Measurements from ENCODE around the gene DBI. TPM values are rescaled to one million over a fixed set of nuclear protein-coding genes. Genes with fewer than 3 reads are reported as not detected.

The DBI gene
- total and polyA plus RNA-seq, 2 of the 13 experiments (the other 11 are each of a cell fraction or from before 2014, with no cell fraction given), result 330 to 659 TPM

DNA sequence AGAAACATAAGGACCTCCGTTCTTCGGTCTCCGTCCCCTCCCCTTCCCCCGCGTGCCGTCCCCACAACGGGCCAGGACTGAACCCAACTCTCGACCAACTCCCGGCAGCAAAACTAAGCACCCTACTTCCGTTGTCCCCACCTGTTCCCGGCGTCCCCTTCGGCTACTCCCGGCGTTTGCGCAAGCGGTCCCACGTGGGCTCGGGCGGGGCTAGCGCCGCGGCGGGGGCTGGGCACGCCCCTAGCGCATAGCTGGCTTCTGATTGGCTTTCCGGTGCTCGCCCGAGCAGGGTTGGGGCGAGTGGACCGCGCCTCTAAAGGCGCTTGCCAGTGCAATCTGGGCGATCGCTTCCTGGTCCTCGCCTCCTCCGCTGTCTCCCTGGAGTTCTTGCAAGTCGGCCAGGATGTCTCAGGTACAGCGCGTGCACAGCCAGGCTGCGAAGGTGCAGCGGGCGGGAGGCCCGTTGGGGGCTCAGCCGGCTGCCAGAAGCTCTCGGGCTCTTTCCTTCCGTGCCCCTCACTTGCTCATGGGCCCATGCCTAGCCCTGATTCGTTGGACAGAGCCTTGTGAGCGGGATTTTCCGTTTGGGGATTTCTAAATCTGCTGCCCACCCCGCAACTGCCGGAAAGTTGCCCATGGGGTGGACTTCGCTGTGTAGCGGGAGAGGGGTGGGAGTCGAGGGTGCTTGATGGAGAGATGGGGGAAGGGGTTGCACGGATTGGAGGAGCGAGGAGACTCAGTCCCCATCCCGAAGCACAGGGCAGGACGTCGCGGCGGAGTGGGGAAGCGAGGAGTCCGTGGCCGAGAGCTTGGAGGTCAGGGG is at the start of gene DBI, which contains the start of gene C2orf76 (continued):
- TF ChIP-seq SP1 (IDR thresholded peaks at IDR 0.05) (no peak), SP1 (CRISPR knock-in tag; IDR thresholded peaks at IDR 0.05) (peak; percentile 99), ZNF205 (CRISPR knock-in tag; IDR thresholded peaks at IDR 0.05) (peak; percentile 69; the same call in 1 of the 2 replicates), RNF219 (CRISPR knock-in tag; IDR thresholded peaks at IDR 0.05) (no peak), RNF2 (conservative IDR thresholded peaks at IDR 0.05; ENCODE audit: low read depth) (no peak), ZNF333 (CRISPR knock-in tag; IDR thresholded peaks at IDR 0.05; ENCODE audit: borderline replicate concordance) (no peak), LCORL (IDR thresholded peaks at IDR 0.05) (no peak), LCORL (CRISPR knock-in tag; IDR thresholded peaks at IDR 0.05) (peak; percentile 91), NKX3-1 (CRISPR knock-in tag; IDR thresholded peaks at IDR 0.05) (peak; percentile 27; the same call in 1 of the 2 replicates), MED8 (CRISPR knock-in tag; IDR thresholded peaks at IDR 0.05; ENCODE audit: insufficient replicate concordance) (no peak), ELF3 (CRISPR knock-in tag; IDR thresholded peaks at IDR 0.05) (peak; percentile 95), ZFP36L2 (CRISPR knock-in tag; IDR thresholded peaks at IDR 0.05) (peak; percentile 52; the same call in 1 of the 2 replicates), CHCHD3 (CRISPR knock-in tag; IDR thresholded peaks at IDR 0.05) (no peak; the same call in 1 of the 2 replicates), PHF8 (CRISPR knock-in tag; IDR thresholded peaks at IDR 0.05) (peak; percentile 89), ZNF34 (CRISPR knock-in tag; IDR thresholded peaks at IDR 0.05; ENCODE audit: borderline replicate concordance) (peak; percentile 66; the same call in 1 of the 2 replicates), ZNF12 (CRISPR knock-in tag; IDR thresholded peaks at IDR 0.05) (peak; percentile 32), SMYD3 (CRISPR knock-in tag; IDR thresholded peaks at IDR 0.05) (peak; percentile 95), TAF15 (IDR thresholded peaks at IDR 0.05; ENCODE audit: low read depth, low read length, poor library complexity, severe bottlenecking) (no peak), ARNTL (CRISPR knock-in tag; IDR thresholded peaks at IDR 0.05) (peak; percentile 97), ARID3A (IDR thresholded peaks at IDR 0.05; ENCODE audit: low read depth, low read length) (no peak; the same call in 1 of the 2 replicates)
- TF ChIP-seq, protein P1, sequence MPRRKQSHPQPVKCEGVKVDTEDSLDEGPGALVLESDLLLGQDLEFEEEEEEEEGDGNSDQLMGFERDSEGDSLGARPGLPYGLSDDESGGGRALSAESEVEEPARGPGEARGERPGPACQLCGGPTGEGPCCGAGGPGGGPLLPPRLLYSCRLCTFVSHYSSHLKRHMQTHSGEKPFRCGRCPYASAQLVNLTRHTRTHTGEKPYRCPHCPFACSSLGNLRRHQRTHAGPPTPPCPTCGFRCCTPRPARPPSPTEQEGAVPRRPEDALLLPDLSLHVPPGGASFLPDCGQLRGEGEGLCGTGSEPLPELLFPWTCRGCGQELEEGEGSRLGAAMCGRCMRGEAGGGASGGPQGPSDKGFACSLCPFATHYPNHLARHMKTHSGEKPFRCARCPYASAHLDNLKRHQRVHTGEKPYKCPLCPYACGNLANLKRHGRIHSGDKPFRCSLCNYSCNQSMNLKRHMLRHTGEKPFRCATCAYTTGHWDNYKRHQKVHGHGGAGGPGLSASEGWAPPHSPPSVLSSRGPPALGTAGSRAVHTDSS (CRISPR knock-in tag; conservative IDR thresholded peaks at IDR 0.05), result no peak
- TF ChIP-seq, protein P2, sequence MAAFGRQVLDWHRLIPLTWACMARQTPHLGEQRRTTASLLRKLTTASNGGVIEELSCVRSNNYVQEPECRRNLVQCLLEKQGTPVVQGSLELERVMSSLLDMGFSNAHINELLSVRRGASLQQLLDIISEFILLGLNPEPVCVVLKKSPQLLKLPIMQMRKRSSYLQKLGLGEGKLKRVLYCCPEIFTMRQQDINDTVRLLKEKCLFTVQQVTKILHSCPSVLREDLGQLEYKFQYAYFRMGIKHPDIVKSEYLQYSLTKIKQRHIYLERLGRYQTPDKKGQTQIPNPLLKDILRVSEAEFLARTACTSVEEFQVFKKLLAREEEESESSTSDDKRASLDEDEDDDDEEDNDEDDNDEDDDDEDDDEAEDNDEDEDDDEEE (CRISPR knock-in tag; IDR thresholded peaks at IDR 0.05), result peak; percentile 93
- TF ChIP-seq, protein P3, sequence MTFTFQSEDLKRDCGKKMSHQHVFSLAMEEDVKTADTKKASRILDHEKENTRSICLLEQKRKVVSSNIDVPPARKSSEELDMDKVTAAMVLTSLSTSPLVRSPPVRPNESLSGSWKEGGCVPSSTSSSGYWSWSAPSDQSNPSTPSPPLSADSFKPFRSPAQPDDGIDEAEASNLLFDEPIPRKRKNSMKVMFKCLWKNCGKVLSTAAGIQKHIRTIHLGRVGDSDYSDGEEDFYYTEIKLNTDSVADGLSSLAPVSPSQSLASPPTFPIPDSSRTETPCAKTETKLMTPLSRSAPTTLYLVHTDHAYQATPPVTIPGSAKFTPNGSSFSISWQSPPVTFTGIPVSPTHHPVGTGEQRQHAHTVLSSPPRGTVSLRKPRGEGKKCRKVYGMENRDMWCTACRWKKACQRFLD (CRISPR knock-in tag; IDR thresholded peaks at IDR 0.05; ENCODE audit: borderline replicate concordance), result peak; percentile 82

All from HepG2 (cell line).